Peyer's patch (tissue), 4 donors: Measurements from ENCODE around the gene STARD9.

Source experiments
- POLR2A ChIP-seq, 2 donors: fragments of 450-650 bp; IDR thresholded peaks; one replicate each; pipeline ENCODE4 v1.5.1; 2017; ENCODE audit warnings: antibody characterized with exemption in 2 of 2, mild to moderate bottlenecking in 2 of 2, moderate library complexity in 2 of 2
- TF ChIP-seq, protein P1 (sequence below), 6 experiments: fragments of 450-650 bp in 4 of 6; fragments of 200-600 bp in 2 of 6; sonication (generic) in 1 of 6; IDR thresholded peaks; one replicate each; pipeline ENCODE4 v1.5.1; 2017 to 2019; ENCODE audit warnings: antibody characterized with exemption in 6 of 6, mild to moderate bottlenecking in 3 of 6, moderate library complexity in 1 of 6

DNA sequence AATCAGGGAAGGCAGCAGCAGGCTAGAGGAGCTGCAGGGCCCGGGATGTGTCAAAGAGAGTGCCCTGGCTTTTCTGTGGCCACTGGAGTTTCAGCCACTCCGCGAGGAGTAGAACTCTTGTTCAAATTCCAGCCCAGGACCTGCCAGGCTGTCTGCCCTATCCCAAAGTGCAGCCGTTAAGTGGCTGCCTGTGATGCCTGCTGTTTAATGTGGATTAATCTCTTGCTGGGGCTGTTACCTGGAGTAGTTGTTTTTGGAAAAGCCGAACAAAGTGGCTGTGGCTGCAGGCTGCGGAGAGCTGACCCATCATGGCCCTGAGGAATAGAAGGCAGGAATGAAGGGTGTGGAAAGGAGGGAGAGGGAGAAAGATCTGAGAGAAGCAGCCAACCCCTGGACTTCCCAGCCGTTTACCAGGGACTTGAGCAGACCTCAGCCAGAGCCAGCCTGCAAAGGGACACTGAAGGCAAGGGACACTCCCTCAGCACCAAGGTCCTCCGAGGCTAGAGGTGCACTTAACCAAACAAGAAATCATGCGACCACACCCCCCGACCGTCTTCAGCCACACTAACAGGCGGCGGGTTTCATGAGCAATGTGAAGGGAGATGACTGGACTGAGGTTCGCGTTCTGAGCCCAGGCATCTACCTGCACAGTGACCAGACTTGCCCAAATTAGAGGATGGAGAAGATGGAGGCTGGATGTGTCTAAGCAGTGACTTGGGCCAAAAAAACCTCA is 156.9 kb downstream of the STARD9 start:
- TF ChIP-seq POLR2A (IDR thresholded peaks at IDR 0.05), result no peak
- TF ChIP-seq, protein P1, sequence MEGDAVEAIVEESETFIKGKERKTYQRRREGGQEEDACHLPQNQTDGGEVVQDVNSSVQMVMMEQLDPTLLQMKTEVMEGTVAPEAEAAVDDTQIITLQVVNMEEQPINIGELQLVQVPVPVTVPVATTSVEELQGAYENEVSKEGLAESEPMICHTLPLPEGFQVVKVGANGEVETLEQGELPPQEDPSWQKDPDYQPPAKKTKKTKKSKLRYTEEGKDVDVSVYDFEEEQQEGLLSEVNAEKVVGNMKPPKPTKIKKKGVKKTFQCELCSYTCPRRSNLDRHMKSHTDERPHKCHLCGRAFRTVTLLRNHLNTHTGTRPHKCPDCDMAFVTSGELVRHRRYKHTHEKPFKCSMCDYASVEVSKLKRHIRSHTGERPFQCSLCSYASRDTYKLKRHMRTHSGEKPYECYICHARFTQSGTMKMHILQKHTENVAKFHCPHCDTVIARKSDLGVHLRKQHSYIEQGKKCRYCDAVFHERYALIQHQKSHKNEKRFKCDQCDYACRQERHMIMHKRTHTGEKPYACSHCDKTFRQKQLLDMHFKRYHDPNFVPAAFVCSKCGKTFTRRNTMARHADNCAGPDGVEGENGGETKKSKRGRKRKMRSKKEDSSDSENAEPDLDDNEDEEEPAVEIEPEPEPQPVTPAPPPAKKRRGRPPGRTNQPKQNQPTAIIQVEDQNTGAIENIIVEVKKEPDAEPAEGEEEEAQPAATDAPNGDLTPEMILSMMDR (IDR thresholded peaks at IDR 0.05), result no peak
